ENCODE results near the gene NUDT17.
"Not testable (repeated sequence)": the region's sequence is repeated elsewhere in the genome, so short reads cannot be mapped to it uniquely, and the experiment has no call there.

DNA sequence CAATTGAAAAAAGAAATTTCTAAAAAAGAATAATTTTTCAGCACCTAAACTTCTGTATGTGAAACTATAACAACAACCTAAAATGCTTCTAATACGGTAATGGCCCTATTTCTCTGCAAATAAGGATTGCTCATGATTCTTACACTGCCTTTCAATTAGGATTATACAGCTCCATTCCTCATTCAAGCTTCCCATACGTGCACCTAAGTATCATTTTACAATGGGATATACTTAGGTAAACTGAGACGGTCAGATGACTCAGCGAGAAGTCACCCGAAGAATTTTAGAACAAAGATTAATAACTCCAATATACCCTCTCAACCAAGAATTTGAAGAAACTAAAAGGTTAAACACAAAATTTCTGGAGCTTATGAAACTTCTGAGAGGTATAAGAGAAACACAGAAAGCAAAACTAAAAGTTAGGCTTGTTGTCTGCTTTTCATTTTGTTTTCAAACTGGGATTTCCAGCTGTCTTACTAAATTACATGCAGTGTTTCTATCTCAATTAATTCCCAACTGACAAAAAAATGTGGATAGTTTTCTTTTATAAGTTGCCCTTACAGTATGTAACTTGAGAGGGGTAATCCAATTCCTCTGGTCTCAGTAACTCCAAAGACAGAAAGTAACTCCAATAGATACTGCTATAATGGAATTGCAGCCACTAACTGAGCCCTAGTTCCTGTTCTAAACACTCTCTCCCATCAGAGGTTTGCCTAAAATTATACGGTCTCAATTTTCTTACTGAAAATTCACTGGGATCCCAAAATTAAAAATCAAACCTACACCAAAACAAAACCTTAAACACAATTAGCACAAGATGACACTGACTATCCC is 32.2 kb upstream of the NUDT17 start:
- not testable (repeated sequence) for TF ChIP-seq EZH2, CTCF, EZH2phosphoT487 (IDR thresholded peaks at IDR 0.05)
